RKO (cell line): ENCODE results near the gene R3HDML.

Experiments used
- DNase-seq: peaks from one replicate; pipeline ENCODE4 v3.0.0-alpha.2; 2016; ENCODE audit warnings: low spot score

The R3HDML gene

DNA sequence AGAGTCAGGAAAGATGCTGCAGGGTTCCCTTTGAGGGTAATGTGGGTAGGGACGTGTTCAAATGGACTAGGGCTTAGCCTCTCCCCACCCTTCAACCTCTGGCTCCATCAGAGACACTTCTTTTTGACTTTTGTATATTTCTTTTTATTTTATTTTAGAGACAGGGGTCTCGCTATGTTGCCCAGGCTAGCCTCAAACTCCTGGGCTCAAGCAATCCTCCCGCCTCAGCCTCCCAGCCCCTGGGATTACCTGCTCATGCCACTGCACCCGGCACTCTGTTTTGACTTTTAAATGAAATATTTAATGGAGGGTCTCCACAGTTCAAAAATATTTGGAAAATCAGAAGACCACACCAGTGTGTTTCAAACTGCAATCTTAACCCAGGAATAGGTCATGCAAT is 27.2 kb downstream of the R3HDML start:
- DNase-seq = no peak

DNA sequence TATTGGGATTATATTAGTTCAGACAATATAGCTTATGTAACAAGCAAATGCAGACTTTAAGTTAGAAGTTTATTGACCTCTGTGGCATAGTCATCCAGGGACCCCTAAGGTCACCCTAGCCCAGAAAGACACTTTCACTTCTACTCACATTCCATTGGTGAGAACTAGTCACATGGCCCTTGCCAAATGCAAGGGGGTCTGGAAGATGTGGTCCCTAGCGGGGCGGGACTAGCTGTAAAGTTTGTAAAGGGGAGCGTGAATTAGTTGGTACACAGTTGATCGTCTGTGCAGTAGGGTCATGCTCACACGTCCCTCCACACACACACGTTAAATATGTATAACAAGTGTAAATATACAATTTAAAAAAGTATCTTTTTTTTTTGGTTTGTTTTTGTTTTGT is 27.9 kb downstream of the R3HDML start:
- DNase-seq = no peak

GRCh38 chr20:44367746-44368145 is 30.9 kb downstream of the R3HDML start:
- DNase-seq = no peak

DNA sequence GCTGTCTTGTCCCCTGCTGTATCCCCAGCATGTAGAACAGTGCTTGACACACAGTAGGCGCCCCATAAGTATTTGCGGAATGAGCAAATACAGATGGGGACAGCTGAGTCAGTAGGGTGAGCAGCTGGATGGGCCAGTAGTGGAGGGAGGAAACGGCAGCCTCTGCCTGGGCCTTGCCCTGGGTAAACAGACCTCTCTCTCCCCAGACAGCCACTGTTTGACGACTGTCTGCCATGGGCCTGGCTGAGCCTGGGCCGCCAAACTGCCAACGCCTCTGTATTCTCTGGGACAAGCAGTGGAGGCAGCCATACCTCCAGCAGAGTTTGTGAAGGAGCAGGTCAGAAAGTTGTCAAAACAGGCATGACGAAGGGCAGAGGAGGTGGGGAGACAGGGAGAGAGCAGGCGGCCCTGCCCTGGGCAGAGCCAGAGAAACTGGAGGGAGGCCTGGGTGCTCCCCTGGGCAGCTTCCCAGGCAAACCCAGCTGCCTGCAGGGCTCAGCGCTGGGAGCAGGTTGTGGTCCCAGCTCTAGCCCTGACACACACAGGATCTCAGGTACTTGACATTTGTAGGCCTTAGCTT is 33.9 kb downstream of the R3HDML start:
- DNase-seq = no peak

- no peak for DNase-seq
Observed at GRCh38 chr20:44382641-44383040, 45.8 kb downstream of the R3HDML start.

- peak; percentile 65 for DNase-seq
Observed at GRCh38 chr20:44384423-44385027, 47.7 kb downstream of the R3HDML start.

DNA sequence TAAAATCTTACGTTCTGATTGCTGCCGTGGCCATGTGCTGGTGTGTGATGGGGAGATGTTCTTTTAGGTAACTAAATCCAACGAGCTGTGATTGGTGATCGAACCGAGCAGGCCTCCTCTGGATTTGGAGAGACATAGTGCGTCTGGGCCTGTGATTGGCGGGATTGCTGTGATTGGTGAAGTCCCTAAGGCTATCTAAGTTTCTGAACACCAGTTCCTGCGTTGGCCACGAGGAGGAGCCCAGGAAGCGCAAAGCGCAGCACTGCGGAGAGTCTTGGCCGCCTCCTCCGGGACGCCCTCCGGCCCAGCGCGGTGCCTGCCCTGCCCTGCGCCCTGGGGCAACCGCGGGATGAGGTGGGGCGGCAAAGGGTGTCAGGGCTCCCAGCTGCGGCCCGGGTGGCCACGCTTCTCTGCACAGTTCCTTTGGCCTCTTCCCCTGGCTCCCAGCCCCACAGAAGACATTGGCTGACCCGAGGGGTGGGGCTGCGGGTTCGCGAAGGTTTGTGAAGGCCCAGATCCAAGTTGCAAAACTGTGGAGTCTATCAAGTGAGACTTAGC is 51.7 kb downstream of the R3HDML start:
- peak; percentile 70 for DNase-seq

- DNase-seq = no peak
Observed at GRCh38 chr20:44389871-44390270, 53.0 kb downstream of the R3HDML start.

DNA sequence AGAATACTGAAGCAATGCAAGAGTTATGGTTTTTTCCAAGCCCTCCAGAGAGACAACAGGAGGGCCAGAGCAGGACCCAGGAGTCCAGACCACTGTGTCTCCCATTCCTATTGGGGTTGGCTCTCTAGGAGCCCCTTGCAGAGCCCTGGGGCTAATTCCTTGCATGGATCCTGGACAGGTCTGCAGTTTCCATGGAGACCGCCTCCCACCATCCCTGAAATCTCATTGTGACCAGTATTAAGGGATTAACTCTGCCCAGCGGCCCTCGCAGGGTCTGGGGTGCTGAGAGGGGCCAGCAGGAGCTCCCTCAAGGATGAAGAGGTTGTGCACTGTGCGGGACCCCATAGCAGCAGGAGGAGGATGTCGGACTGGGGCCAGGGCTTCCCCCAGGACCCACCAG is 53.4 kb downstream of the R3HDML start:
- DNase-seq = no peak

DNA sequence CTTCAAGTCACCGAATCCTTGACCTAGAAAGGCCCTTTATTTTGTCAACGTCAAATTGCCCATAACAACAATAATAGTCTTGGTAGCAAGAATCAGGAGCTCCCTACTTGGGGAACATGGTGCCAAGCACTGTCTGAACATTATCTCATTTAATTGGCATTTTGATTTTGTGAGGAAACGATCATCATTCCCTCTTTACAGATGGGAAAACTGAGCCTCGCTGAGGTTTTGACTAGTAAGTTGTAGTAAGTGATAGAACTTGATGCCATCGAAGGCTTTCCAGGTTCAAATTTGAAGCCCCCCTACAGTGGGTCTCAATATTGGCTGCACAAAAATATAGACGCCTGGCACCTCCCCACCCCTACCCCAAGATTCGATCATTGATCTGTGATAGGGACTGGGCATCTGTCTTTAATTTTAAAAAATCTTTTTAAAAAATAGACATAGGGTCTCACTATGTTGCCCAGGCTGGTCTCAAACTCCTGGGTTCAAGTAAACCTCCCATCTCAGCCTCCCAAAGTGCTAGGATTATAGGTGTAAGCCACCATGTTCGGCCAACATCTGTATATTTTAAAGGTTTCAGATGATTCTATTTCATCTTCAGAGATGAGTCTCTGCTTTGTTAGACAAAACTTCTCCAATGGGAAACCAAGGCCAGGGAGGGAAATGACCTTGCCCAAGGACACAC is 55.4 kb downstream of the R3HDML start:
- DNase-seq = no peak

GRCh38 chr20:44392776-44393607 is 56.1 kb downstream of the R3HDML start:
- no peak for DNase-seq

DNA sequence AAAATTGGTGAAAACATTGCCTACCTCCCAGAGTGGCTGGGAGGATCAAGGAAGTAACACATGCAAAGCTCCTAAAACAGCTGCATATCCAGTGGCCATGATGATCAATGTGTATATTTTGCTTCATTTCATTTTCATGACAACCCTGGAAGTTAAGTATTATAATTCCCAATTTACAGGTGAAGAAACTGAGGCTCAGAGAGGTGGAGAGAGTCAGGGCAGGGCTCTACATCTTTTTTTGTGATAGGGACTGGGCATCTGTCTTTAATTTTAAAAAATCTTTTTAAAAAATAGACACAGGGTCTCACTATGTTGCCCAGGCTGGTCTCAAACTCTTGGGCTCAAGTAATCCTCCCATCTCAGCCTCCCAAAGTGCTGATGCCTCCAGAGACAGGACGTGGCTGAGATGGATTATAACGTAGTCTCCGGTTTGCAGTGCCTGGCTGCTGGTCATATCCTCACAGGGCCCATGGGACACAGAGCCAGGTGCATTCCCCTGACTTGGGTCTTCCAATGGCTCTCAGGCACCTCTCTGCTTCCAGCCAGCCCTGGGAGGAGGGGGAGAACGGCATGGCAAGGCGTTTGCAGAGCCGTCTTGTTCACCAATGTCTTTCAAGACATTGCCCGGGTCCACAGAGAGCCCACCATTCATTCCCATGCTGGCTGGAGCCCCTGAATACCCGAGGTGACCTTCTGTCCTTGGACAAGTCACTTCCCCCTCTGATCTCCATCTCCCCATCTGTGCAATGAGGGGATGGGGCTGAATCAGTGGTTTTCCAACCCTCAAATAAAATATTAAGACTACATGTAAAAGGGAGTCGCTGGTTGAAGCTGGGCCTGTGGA is 57.0 kb downstream of the R3HDML start:
- no peak for DNase-seq

- DNase-seq = no peak
Observed at GRCh38 chr20:44394452-44394701, 57.5 kb downstream of the R3HDML start.

GRCh38 chr20:44394702-44395460 is 58.0 kb downstream of the R3HDML start:
- no peak for DNase-seq

DNA sequence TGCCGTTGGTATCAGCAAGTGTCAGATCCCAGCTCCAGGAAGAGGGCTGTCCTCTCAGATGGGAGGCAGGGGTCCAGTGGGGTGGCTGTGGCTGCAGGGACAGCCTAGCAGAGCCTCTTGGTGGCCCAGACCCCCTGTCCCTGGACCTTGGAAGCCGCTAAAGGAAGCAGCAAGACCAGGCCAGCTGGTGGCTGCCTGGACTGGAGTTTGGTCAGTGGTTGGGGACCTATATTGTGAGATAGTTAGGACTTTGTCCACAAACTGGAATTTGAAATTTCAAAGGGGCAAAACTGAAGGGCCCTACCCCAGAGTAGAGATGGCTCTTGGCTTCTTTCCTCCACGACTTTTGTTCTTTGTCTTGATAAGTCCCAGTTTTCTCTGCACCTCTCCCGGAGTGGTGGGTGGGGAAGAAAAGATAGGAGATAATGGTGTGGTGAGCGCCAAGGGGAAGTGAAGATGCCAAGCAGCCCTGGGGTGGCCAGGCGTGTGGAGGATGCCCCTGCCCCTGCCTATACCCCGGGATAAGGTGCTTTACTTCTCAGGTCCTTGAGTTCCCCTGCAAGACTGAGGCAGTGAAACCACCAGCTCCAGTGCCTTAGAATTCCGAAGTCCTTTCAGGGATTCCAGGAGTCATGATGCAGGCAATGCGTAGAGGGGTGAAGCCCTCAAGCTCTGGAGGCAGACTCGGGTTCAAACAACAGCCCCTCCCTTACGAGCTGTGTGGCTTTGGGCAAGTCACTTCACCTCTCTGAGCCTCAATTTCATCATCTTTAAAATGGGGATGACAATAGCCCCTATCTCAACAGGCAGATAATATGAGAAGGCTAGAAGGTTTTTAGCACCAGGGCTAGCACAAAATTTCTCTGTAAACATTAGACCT is 58.9 kb downstream of the R3HDML start:
- DNase-seq = no peak

DNA sequence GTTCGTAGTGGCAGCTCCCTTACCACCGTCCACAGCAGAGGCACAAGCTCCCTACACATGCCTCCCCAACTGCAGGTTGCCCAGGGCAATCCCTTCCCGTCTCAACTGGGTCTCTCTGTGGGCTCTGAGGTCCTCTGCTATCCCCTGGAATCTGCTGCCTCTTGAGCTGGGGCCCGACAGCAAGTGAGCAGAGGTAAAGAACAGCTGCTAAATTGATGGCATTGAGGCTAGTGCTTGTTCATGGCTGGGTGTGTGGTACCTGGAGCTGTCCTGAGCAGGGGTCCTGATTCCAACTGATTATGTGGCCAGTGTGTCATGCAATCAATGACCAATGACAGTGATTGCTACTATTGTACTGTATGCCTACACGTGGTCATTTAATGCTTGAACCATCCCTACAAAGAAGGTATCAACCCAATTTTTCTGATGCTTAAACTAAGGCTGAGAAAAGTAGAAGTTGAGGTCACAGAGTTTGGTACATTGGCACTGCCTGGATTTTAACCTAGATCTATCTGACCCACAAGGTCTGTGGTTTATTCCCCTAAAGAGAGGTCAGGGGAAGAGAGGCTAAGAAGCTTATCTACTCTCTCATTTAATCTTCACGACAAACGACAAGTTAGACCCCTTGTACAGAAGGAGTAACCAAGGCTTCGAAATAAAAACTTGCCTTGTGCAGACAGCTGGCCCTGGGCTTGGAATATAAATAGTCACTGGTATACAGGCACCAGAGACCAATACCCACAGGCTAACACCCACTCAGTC is 59.7 kb downstream of the R3HDML start:
- DNase-seq = no peak

DNA sequence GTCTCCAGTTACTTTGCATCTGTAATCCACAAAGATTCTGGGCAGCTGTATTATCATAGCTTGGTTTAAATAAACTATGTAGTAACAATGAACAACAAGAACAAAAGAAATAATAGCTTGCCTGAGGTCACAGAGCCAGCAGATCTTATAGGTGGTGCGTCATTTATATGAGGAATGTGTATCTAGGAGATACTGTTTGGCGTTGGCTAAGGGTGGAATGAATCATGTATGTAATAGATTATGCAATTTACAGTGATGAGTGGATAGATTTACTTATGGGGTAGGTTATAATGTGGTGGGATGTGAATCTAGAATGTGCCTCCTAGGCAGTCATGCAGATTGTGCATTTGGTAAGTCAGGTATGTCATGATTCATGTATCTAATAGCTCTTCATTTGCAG is 61.5 kb downstream of the R3HDML start:
- peak; percentile 61 for DNase-seq

- DNase-seq = no peak
Observed at GRCh38 chr20:44399446-44399845, 62.6 kb downstream of the R3HDML start.

GRCh38 chr20:44400671-44400969 is 63.8 kb downstream of the R3HDML start:
- DNase-seq = no peak
